MM.1S (cell line): ENCODE measurements around the gene RRM1.

Source experiments
- EZH2 ChIP-seq: fragments of 300-600 bp; sonication (generic); optimal IDR thresholded peaks from 2 replicates; pipeline ENCODE3; 2017; ENCODE audit warnings: low read depth, mild to moderate bottlenecking, antibody characterized with exemption, low read length, mixed read lengths
- EZH2phosphoT487 ChIP-seq: fragments of 300-600 bp; sonication (generic); IDR thresholded peaks from 2 replicates; pipeline ENCODE4 v1.6.1; 2018; ENCODE audit warnings: antibody characterized with exemption, low read length
- TF ChIP-seq, protein P1 (sequence below): fragments of 300-600 bp; sonication (generic); IDR thresholded peaks from 2 replicates; pipeline ENCODE4 v1.5.1; 2016; ENCODE audit warnings: antibody characterized with exemption, low read length, mixed read lengths

DNA sequence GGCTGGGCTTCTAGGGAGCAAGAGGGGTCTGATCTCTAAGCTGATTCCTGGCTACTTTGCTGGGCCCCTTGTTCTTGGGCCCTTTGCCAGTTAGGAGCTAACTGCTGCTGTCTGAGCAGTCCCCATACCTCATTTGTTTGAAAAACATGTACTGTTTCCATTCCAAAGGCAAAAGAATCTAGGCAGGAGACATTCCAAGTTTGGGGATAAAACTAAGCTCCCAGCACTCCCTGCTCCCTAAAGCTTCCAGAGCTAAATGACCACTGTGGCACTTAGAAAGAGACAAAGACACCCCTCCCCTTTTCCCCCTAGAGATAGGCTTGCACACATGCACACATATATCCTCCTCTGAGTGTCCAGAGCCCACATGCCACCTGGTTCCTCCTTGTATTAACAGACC is 22.7 kb upstream of the RRM1 start:
- TF ChIP-seq EZH2phosphoT487 (no peak), EZH2 (no peak)
- TF ChIP-seq, protein P1, sequence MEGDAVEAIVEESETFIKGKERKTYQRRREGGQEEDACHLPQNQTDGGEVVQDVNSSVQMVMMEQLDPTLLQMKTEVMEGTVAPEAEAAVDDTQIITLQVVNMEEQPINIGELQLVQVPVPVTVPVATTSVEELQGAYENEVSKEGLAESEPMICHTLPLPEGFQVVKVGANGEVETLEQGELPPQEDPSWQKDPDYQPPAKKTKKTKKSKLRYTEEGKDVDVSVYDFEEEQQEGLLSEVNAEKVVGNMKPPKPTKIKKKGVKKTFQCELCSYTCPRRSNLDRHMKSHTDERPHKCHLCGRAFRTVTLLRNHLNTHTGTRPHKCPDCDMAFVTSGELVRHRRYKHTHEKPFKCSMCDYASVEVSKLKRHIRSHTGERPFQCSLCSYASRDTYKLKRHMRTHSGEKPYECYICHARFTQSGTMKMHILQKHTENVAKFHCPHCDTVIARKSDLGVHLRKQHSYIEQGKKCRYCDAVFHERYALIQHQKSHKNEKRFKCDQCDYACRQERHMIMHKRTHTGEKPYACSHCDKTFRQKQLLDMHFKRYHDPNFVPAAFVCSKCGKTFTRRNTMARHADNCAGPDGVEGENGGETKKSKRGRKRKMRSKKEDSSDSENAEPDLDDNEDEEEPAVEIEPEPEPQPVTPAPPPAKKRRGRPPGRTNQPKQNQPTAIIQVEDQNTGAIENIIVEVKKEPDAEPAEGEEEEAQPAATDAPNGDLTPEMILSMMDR, result no peak
